ENCODE measurements around the gene IFIT2.
"Not testable (repeated sequence)": the region's sequence is repeated elsewhere in the genome, so short reads cannot be mapped to it uniquely, and the experiment has no call there.

Gene IFIT2

DNA sequence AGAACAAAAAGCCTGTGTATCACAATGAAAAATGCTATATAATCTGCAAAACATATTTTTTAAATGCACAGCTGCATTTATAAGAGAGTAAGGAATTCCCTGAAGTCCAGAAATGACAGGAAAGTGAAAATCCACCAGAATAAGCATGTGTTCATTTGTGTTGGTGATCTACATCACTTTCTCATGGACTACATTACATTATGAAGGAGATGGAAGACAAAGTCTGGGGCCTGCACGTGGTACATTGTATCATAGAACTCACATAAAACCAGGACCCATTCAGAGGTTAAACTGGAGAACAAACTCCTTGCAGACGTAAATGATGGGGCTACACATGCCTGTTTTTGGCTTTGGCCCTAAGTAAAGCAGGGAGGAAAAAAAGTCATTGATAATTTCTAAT lies 42.3 kb downstream of the IFIT2 start:
- DNase-seq, result no peak

DNA sequence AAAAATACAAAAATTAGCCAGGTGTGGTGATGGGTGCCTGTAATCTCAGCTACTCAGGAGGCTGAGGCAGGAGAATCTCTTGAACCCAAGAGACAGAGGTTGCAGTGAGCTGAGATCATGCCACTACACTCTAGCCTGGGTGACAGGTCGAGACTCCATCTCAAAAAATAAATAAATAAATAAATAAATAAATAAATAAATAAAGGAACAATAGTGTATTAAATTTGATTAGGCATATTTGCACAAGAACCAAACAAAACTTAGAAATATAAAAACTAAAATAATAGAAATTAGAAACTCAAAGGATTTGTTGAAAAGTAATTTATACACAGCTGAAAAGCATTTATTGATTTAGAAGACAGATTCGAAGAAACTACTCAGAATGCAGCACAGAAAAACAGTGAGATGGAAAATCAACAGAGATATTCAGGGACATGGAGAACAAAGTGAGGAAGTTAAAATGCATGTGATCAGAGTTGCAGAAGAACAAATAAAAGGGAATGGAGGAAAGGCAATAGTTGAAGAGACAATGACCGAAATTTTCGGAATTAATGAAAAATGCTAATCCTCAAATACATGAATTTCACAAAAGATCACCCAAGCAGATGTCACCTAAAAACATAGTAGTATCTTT lies 43.6 kb downstream of the IFIT2 start:
- no peak for DNase-seq

DNA sequence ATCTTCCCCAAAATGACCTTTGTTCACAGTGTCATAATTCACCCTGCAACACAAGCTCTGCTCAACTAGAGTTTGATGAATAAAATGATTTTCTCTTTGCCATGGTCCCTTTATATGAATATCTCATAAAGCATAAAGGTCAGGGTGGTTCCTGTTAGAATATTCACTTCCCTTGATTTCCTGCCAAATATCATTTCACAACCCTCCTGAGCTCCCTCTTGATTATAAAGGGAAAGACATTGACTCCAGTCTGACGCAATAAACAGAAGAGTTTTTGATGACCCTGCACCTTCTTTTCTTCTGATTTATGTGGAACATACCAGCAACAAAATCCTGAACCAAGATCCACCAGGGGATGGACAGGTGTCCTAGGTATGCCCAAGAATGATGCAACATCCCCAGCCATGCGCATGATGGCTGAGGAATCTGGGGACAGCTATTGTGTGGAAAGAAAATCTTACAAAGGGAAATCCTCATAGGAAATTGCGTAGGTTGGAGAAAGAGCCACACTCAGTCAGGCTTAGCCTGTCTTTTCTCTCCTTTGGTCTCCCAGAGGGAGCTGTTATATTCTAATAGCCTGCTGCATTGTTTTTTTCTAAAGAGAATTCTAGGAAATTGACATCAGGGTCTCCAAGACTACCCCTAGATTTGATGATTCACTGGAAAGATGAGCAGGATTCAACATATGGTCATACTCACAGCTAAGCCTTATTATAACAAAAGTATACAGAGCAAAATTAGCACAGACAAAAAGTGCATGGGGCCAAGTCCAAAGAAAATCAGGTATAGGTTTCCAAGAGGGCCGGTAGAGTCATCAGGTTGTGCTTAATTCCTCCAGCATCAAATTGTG lies 44.8 kb downstream of the IFIT2 start:
- DNase-seq, result no peak

DNA sequence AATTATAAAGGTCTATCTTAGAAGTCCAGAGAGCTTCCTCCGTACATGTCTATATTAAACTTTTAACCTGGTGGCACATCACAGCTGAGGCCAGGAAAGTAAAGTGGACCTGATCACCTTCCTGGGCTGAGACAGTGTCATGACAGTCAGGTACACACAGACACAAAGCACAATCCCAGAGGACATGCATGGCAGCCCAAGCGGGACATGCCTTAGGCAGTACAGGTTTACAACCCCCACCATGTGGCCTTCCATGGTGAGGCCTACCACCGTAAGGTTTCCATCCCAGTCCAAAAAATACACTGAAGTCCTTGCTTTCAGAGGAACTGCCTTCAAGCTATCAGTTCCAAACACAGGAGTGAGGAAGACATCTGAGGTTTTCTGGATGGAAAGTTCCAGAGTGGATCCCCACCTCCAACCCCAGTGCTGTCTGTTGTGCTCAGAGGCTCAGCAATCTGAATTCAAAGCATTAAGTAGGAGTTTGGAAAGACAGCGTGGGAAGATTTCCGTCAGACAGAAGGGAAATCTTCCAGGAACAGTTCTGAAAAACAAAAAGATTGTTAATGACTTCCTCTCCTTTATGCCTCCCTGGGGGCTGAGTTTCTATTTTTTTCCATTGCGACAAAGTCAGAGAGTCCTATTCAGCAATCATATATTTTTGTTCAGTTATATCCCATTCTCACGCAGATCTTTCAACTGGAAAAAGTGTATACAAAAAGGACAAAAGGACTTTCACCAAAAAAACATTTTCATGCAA lies 46.0 kb downstream of the IFIT2 start:
- DNase-seq, result no peak

DNA sequence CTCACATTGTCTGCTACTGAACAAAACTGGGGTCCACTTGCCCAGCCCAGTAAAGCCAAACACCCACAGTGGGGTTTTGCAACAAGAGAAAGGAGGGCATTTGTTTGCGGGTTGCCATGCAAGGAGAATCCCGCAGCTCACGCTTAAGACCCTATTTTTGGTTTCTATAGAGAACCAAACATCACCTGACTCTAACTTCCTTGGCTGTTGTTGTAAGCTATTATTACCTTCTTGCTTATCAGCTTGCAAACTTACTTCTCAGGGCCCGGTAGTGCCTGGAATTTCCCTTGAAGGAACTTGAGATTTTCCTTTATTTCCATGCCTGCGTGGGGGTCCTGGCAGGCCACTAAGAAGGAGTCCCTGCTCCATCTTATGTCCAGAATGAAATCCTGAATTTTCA lies 46.6 kb downstream of the IFIT2 start:
- no peak for DNase-seq

DNA sequence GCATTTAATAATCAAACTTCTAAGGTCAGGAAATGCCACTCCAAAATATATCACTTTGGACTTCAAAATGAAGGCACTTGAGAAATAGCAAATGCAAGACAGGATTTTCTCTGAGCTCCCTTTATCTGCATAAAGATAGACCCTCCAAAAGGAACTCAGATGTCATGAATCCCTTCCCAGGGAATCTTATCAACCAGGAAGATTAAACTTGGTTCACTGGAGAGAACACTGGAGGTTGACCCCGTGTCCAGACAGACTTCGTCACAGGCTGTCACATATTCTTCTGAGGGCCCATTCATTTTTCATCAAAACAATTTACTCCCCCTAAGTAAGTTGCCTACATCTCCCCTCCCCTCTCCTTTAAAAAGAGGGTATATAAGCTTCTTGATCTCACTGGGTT lies 47.1 kb downstream of the IFIT2 start:
- DNase-seq, result no peak

DNA sequence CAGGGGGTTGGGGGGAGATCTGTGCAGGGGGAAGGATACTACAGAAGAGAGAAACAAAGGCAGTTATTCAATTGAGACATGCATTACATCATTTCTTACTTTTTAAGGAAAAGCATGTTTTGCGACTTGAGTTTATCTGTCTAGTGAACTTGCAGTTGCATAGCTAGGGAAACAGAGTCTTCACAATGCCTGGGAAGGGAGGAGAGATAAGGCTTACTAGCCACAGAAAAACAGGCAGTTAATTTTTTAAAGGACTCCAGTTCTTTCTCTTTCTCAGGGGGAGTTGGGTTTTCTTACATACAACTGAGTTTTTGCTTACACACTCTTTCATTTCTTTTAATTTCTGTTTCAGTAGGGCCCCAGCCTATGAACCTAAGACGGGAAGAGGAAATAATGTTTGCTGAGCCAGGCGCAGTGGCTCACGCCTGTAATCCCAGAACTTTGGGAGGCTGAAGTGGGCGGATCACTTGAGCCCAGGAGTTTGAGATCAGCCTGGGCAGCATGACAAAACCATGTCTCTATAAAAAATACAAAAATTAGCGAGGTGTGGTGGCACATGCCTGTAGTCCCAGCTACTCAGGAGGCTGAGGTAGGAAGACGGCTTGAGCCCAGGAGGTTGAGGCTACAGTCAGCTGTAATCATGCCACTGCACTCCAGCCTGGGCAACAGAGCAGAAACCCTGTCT lies 48.9 kb downstream of the IFIT2 start:
- not testable (repeated sequence) for DNase-seq

DNA sequence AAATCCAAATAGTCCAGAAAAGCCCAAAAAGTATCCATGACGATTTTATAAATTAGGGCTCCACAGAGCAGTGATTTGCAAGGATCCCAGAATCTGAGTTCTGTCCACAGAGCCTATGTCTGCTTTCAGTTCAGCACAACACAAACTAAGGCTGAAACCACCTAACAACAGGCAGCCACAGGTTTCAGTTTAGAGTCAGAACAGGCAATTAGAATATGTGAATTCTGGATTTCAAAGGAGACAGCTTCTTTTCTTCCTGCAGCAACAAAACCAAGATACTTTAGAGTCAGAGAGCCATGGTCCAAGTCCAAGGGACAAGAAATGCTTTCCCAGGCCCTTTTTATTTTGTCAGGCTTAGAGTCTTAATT lies 49.5 kb downstream of the IFIT2 start:
- no peak for DNase-seq

DNA sequence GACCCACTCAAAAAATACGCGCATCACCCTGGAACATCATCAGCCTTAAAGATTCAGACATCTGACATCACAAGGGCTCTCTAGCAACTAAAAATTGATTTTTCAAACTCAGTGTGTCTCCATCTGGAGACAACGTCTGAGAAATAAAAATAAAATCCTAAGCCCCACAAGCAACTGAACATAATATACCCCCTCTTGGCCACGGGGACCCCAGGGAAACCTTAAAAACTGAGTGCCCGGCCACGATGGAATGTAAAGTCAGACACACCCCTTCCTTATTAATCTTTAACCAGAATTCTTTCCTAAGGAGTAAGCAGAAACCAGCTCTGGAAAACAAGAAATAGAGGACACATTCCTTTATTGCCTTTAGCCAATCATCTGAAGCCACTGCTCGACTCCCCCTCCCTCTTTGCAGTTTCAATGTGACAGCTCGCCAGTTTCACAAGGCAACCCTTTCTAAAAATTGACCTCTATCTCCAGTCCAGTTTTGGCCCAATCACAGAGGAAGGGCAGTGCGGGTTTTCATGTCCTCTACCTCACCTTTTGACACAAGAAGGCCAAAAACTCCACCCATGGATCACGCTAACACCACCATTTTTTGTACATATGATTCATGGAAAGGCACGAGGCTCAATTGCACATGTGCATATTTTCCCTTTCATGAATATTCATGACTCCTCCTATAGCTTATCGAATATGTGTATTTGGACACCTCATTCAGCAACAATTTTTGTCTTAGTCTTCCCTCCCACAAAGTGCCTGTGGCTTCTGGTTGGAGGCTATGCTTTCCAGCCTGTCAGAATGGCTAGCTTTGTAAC lies 50.1 kb downstream of the IFIT2 start:
- no peak for DNase-seq

DNA sequence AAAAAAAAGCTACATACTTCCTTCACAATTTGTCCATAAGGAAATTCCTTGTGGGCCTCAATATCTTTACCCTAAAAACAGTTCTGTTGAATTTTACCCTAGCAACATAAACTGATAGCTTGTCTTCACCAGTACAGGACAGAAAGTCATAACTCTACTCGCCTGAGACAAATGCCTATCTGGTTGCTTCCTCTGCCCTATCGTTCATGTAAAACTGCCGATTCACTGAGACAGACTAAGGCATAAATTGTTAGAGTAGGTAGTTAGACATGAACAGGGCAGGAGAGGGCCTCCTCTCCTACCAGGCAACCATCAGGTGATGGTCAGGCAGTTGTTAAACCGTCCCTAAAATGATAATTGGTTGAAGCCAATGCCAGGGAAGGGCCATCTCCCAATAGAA lies 51.0 kb downstream of the IFIT2 start:
- no peak for DNase-seq

DNA sequence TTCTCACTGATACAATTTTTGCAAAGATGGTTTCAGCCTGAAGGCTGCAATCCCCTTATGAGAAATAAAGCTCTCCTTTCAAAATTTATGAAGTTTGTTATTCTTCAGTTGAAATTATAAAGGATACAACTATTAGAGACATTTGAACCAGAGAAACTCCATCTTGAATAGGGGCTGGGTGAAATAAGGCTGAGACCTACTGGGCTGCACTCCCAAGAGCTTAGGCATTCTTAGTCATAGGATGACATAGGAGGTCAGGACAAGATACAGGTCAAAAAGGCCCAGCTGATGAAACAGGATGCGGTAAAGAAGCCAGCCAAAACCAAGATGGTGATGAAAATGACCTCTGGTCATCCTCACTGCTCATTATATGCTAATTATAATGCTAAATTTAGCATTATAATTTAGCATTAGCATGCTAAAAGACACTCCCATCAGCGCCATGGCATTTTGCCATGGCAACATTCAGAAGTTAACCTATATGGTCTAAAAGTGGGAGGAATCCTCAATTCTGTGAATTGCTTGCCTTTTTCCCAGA lies 53.6 kb downstream of the IFIT2 start:
- no peak for DNase-seq

DNA sequence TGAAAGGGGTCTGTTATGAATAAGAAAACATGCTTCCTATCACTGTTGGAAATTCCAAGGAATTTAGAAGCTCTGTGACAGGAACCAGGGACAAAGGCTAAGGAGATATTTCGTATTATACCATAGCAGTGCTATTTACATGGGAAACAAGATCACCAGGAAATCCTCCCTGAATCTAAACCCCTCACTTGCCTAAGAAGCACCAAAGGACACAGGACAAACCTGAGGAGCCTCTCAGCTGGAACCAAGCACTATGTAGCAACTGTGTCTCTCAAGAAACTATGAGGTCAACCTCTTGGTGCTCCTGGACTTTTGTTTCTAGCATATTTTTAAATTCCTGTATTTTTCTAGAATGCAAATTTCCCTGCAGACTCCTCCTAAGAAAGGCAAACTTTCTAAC lies 55.2 kb downstream of the IFIT2 start:
- no peak for DNase-seq

DNA sequence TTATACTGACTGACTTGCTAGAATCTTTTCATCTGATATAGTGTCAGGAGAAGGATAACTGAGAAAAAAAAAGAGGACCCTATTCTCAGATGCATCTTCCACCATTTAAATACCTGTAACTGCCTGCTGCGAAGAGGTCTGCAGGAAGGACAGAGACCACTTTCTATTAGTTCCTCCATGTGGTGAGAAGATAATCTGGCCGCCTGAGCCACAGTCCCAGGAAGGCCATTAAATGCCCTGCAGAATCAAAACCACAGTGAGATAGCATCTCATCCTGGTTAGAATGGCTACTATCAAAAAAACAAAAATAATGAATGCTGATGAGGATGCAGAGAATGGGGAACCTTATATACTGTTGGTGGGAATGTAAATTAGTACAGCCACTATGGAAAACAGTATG lies 56.1 kb downstream of the IFIT2 start:
- DNase-seq, result no peak
